ENCODE data around the gene SPA17.

DNA sequence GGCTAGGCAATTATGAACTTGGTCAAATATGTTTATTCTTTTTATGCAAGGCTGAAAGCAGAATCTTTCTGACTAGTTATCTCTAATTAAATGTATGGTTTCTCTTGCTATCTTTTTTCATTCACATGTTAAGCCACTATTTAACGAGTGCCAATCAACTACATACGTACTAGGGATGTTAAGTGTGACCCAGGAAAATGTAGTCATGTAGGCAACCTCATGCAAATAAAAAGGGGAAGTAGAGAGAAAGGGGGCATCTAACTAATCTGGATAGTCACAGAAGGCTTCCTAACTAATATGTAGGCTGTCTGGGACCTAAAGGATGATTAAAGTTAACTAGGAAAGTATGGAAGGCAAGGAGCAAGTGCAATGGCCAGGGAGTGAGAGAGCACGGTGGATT, 27.6 kb upstream of the SPA17 start:
- TF ChIP-seq, protein P1, sequence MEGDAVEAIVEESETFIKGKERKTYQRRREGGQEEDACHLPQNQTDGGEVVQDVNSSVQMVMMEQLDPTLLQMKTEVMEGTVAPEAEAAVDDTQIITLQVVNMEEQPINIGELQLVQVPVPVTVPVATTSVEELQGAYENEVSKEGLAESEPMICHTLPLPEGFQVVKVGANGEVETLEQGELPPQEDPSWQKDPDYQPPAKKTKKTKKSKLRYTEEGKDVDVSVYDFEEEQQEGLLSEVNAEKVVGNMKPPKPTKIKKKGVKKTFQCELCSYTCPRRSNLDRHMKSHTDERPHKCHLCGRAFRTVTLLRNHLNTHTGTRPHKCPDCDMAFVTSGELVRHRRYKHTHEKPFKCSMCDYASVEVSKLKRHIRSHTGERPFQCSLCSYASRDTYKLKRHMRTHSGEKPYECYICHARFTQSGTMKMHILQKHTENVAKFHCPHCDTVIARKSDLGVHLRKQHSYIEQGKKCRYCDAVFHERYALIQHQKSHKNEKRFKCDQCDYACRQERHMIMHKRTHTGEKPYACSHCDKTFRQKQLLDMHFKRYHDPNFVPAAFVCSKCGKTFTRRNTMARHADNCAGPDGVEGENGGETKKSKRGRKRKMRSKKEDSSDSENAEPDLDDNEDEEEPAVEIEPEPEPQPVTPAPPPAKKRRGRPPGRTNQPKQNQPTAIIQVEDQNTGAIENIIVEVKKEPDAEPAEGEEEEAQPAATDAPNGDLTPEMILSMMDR (IDR thresholded peaks at IDR 0.05): no peak
- TF ChIP-seq POLR2A (IDR thresholded peaks at IDR 0.05): no peak
